K562 (cell line): ENCODE measurements around the gene LGR6. TPM values are rescaled to one million over a fixed set of nuclear protein-coding genes. Genes with fewer than 3 reads are reported as not detected.

Experiments used
- ATAC-seq: fragments of 200-7000 bp; cut with Tn5 transposase; 3 replicates; pipeline ENCODE4 v1.9.1; 2020; ENCODE audit warnings: moderate library complexity
- BruUV-seq: library from RNA; stranded (reverse); fragments of 400-500 nt; replicated peaks from 2 replicates; lab custom pipeline; 2021; lab: Mats Ljungman, UMichigan
- CTCF ChIA-PET: fragments of 300-600 bp; formaldehyde crosslinking; extraction: SDS; loops from one replicate; lab custom pipeline; 2021; ENCODE audit warnings: low intra/inter-chr PET ratio; lab: Yijun Ruan, JAX
- POLR2A ChIA-PET: fragments of 300-600, 350-650 bp; sonication (Branson Sonifier 250); formaldehyde crosslinking; extraction: SDS; loops from one replicate; lab custom pipeline; 2021; ENCODE audit warnings: antibody characterized with exemption, inconsistent platforms; lab: Yijun Ruan, JAX
- DNase-seq, 4 experiments: peaks; one replicate each; pipeline versions ENCODE4 v3.0.0 to v3.0.0-alpha.2; 2011 to 2018; ENCODE audit warnings: low spot score in 3 of 4, mixed read lengths in 3 of 4; ENCODE audit errors: extremely low read depth in 1 of 4
- FAIRE-seq: peaks from 2 replicates; lab custom pipeline; 2011; peaks lifted over from hg19 to GRCh38; lab: Jason Lieb, UNC
- H2AFZ ChIP-seq: 2 replicates; pipeline ENCODE4 v1.6.0; 2011; ENCODE audit warnings: low read depth, low read length, control low read depth, inconsistent platforms
- H3K27ac ChIP-seq: fragments of 200-600 bp; 3 replicates; pipeline ENCODE4 v1.8.0; 2011; ENCODE audit warnings: low read depth, mild to moderate bottlenecking, control low read depth, inconsistent platforms, low read length, moderate library complexity, mixed read lengths; ENCODE audit errors: extremely low read depth
- H3K27me3 ChIP-seq, 2 experiments: fragments of 300-600 bp in 1 of 2; 2 replicates in 1 of 2; 3 replicates in 1 of 2; pipeline versions ENCODE4 v1.6.0 to v1.8.0; 2011; ENCODE audit warnings: inconsistent platforms in 2 of 2, low read length in 2 of 2, mild to moderate bottlenecking in 1 of 2, mixed read lengths in 1 of 2, moderate library complexity in 1 of 2; ENCODE audit not compliant: control insufficient read depth in 2 of 2, insufficient read depth in 2 of 2
- H3K36me3 ChIP-seq: fragments of 300-600 bp; 3 replicates; pipeline ENCODE4 v1.8.0; 2011; ENCODE audit warnings: mild to moderate bottlenecking, low read length, inconsistent platforms; ENCODE audit not compliant: control insufficient read depth, insufficient read depth
- H3K4me1 ChIP-seq, 2 experiments: fragments of 200-600 bp in 1 of 2; replicated peaks in 1 of 2; 2 replicates in 1 of 2; 3 replicates in 1 of 2; pipeline versions ENCODE4 v1.5.1 to v1.8.0; 2011; ENCODE audit warnings: inconsistent platforms in 2 of 2, low read length in 2 of 2, mild to moderate bottlenecking in 1 of 2, mixed read lengths in 1 of 2, moderate library complexity in 1 of 2; ENCODE audit not compliant: control insufficient read depth in 2 of 2, insufficient read depth in 2 of 2
- H3K4me2 ChIP-seq: 2 replicates; pipeline ENCODE4 v1.6.1; 2011; ENCODE audit warnings: low read length, control low read depth, inconsistent platforms, mixed read lengths; ENCODE audit not compliant: insufficient read depth
- H3K4me3 ChIP-seq: fragments of 200-600 bp; sonication (generic), shearing (Covaris generic); 2 replicates; pipeline ENCODE4 v1.5.1; 2016; ENCODE audit warnings: control low read depth, inconsistent platforms
- H3K79me2 ChIP-seq: fragments of 200-600 bp; 3 replicates; pipeline ENCODE4 v1.8.0; 2011; ENCODE audit warnings: low read length, inconsistent platforms; ENCODE audit not compliant: control insufficient read depth, insufficient read depth
- H3K9ac ChIP-seq, 2 experiments: 2 replicates each; pipeline versions ENCODE4 v1.6.0 to v1.6.1; 2011; ENCODE audit warnings: low read depth in 2 of 2, low read length in 2 of 2, control low read depth in 1 of 2, inconsistent platforms in 1 of 2, mild to moderate bottlenecking in 1 of 2, mixed read lengths in 1 of 2; ENCODE audit not compliant: insufficient read depth in 1 of 2
- H3K9me1 ChIP-seq: one replicate; pipeline ENCODE4 v1.6.0; 2011; ENCODE audit warnings: inconsistent platforms, mild to moderate bottlenecking, low read length, moderate library complexity; ENCODE audit not compliant: control insufficient read depth, insufficient read depth
- H3K9me3 ChIP-seq: replicated peaks from 2 replicates; pipeline ENCODE4 v1.5.1; 2011; ENCODE audit warnings: low read depth, low read length, inconsistent platforms; ENCODE audit not compliant: control insufficient read depth, insufficient read depth
- H4K20me1 ChIP-seq: replicated peaks from 2 replicates; pipeline ENCODE4 v1.6.1; 2011; ENCODE audit warnings: low read length, inconsistent platforms, mixed read lengths; ENCODE audit not compliant: control insufficient read depth, insufficient read depth
- ADNP ChIP-seq: fragments of 200-800 bp; sonication (Bioruptor generic); IDR thresholded peaks from 2 replicates; pipeline ENCODE4 v1.6.1; 2016; ENCODE audit warnings: missing genetic modification characterization, missing compliant biosample characterization
- ARID1B ChIP-seq: fragments of 450-650 bp; IDR thresholded peaks from 2 replicates; pipeline ENCODE4 v1.6.1; 2016; ENCODE audit warnings: antibody characterized with exemption, mild to moderate bottlenecking, inconsistent platforms
- CBFA2T3 ChIP-seq: fragments of 450-650 bp; IDR thresholded peaks from 2 replicates; pipeline ENCODE4 v1.6.1; 2017
- CBX3 ChIP-seq, 2 experiments: IDR thresholded peaks; 1 replicate in 1 of 2; 2 replicates in 1 of 2; pipeline ENCODE4 v1.6.1; 2012; ENCODE audit warnings: inconsistent platforms in 2 of 2, low read length in 2 of 2, borderline replicate concordance in 1 of 2, control low read depth in 1 of 2
- CGGBP1 ChIP-seq: fragments of 250-450 bp; sonication (Bioruptor Pico); IDR thresholded peaks from 2 replicates; pipeline ENCODE4 v1.9.0; 2021; ENCODE audit warnings: mild to moderate bottlenecking
- MXI1 ChIP-seq: IDR thresholded peaks from 2 replicates; pipeline ENCODE4 v1.6.1; 2011; ENCODE audit warnings: low read depth, mild to moderate bottlenecking, improper control_type of control experiment, low read length
- NFATC3 ChIP-seq: fragments of 450-650 bp; IDR thresholded peaks from 2 replicates; pipeline ENCODE4 v1.6.1; 2017; ENCODE audit warnings: mild to moderate bottlenecking
- NFE2L1 ChIP-seq: fragments of 450-650 bp; IDR thresholded peaks from 2 replicates; pipeline ENCODE4 v1.6.1; 2016; ENCODE audit warnings: missing genetic modification characterization, low read depth, mild to moderate bottlenecking, missing compliant biosample characterization, moderate library complexity, borderline replicate concordance
- SMAD4 ChIP-seq: fragments of 250-450 bp; sonication (Bioruptor Pico); conservative IDR thresholded peaks from 2 replicates; pipeline ENCODE4 v1.8.0; 2021; ENCODE audit warnings: inconsistent platforms, mild to moderate bottlenecking, moderate library complexity
- SRSF3 ChIP-seq: fragments of 200-400 bp; formaldehyde crosslinking; IDR thresholded peaks from 2 replicates; pipeline ENCODE4 v1.6.1; 2016; ENCODE audit warnings: mild to moderate bottlenecking, low read length, moderate library complexity; ENCODE audit not compliant: insufficient read depth
- TRIM24 ChIP-seq, 2 experiments: fragments of 450-650 bp; IDR thresholded peaks; 2 replicates each; pipeline ENCODE4 v1.6.1; 2016
- ZNF143 ChIP-seq: sonication (generic); formaldehyde crosslinking; IDR thresholded peaks from 2 replicates; pipeline ENCODE4 v1.9.0; 2022; ENCODE audit warnings: mild to moderate bottlenecking, missing genetic modification reagents
- ZNF253 ChIP-seq: fragments of 250-450 bp; sonication (Bioruptor Pico); conservative IDR thresholded peaks from 2 replicates; pipeline ENCODE4 v1.6.1; 2021; ENCODE audit warnings: mild to moderate bottlenecking
- ZNF717 ChIP-seq: fragments of 250-450 bp; sonication (Bioruptor Pico); IDR thresholded peaks from 2 replicates; pipeline ENCODE4 v1.5.0; 2021
- ZNF764 ChIP-seq: fragments of 250-450 bp; sonication (Bioruptor Pico); IDR thresholded peaks from 2 replicates; pipeline ENCODE4 v1.4.0; 2020; ENCODE audit warnings: low read depth, mild to moderate bottlenecking, moderate library complexity
- WGBS: fragments of 100-300 bp; shearing (Covaris generic); methylation state at CpG from one replicate; pipeline ENCODE4 v1.1.6; 2016; ENCODE audit warnings: low coverage, mixed read lengths; ENCODE audit not compliant: insufficient coverage; ENCODE audit errors: missing lambda C conversion rate; 5-methylcytosine and 5-hydroxymethylcytosine counted together
- in situ Hi-C: fragments of 300-500 bp; cut with MboI; formaldehyde crosslinking; loops from 4 replicates; pipeline ENCODE4 v1.15.0; 2018; ENCODE audit warnings: inconsistent platforms, mixed read lengths
- intact Hi-C: fragments of 100-400 bp; cut with micrococcal nuclease; formaldehyde crosslinking; loops from 2 replicates; pipeline ENCODE4 v1.14.2; 2022
- polyA plus RNA-seq, 8 experiments: library from polyadenylated mRNA; depleted of rRNA in 4 of 8; stranded (reverse) in 5 of 8; unstranded in 3 of 8; fragments of >200 nt; fragmentation: Nextera tagmentation in 2 of 8; fragmentation: Illumina TruSeq in 1 of 8; extraction: Ambion mirVana in 2 of 8; extraction: Trizol in 1 of 8; gene quantifications; 2 replicates each; pipeline versions ENCODE4 v1.2.1 to v1.2.3, GENCODE V29; 2011 to 2014; ENCODE audit warnings: inconsistent platforms in 1 of 8, missing spikeins in 1 of 8
- total RNA-seq, 7 experiments: library from RNA; depleted of rRNA in 6 of 7; stranded (reverse); fragments of >200 nt in 6 of 7; fragmentation: Illumina TruSeq in 2 of 7; extraction: Trizol in 2 of 7; gene quantifications; 2 replicates each; pipeline versions ENCODE4 v1.2.1 to v1.2.3, GENCODE V29; 2011 to 2021; ENCODE audit warnings: low replicate concordance in 1 of 7

Gene LGR6
- total and polyA plus RNA-seq, 9 of the 15 experiments (the other 6 are each of a cell fraction or from before 2014, with no cell fraction given): 0.01 to 0.54 (median 0.17) TPM; not detected in 1

- Histone ChIP-seq H3K79me2 (no peaks in the 10 kb centered on the region), H3K27me3 (peaks cover 58 to 79% of the 10 kb centered on the region in 2 experiments), H3K4me2 (no peak overlapping the region), H3K4me1 (no peaks in the 10 kb centered on the region), H3K9me1 (no peaks in the 10 kb centered on the region), H3K36me3 (no peaks in the 10 kb centered on the region), H3K9ac (no peak overlapping the region), H3K9me3 (no peaks in the 10 kb centered on the region), H2AFZ (no peak overlapping the region), H3K27ac (no peak overlapping the region), H3K4me3 (no peak overlapping the region), H4K20me1 (0 out of 2 replicates have a peak, but pooled peaks cover 4% of the 10 kb centered on the region)
- 3% methylated on average over 13 of the region's 13 CpGs for WGBS
- POLR2A ChIA-PET: interaction anchor here (1.2 kb wide), 1 partner anchor 68 kb away, joined by 4 read pairs; no protein-coding TSS in a partner anchor
- in situ Hi-C loops: no loop called here
- DNase-seq: no peak
- intact Hi-C loops: no loop called here
- no peak for FAIRE-seq
- no TSS peak for BruUV-seq
- no peak for ATAC-seq
- TF ChIP-seq ZNF253 (CRISPR knock-in tag) (no peak), CBX3 (IDR thresholded peaks at IDR 0.05; ENCODE audit: borderline replicate concordance in 1 of 2, low read length in 2 of 2) (no peak), ADNP (tag) (no peak), SRSF3 (no peak), ZNF764 (CRISPR knock-in tag) (no peak)
- CTCF ChIA-PET: no interaction called here
These were observed 74.4 kb downstream of the LGR6 start for GRCh38 chr1:202268032-202268431.

- POLR2A ChIA-PET: interaction anchor here (1.2 kb wide), 1 partner anchor 69 kb away, joined by 4 read pairs; no protein-coding TSS in a partner anchor
- H3K9ac ChIP-seq: no peak overlapping the region
- no TSS peak for BruUV-seq
- H2AFZ ChIP-seq: no peak overlapping the region
- no peaks in the 10 kb centered on the region for H3K36me3 ChIP-seq
- H3K4me2 ChIP-seq: no peak overlapping the region
- DNase-seq (no peak), FAIRE-seq (no peak), ATAC-seq (no peak)
- no peaks in the 10 kb centered on the region for H3K4me1 ChIP-seq
- in situ Hi-C loops (no loop called here), intact Hi-C loops (no loop called here)
- 1% methylated on average over 5 of the region's 5 CpGs for WGBS
- 0 out of 2 replicates have a peak, but pooled peaks cover 4% of the 10 kb centered on the region for H4K20me1 ChIP-seq
- H3K27me3 ChIP-seq: peaks cover 60 to 79% of the 10 kb centered on the region in 2 experiments
- H3K9me1 ChIP-seq: no peaks in the 10 kb centered on the region
- no peak overlapping the region for H3K27ac ChIP-seq
- H3K4me3 ChIP-seq: no peak overlapping the region
- H3K79me2 ChIP-seq: no peaks in the 10 kb centered on the region
- TF ChIP-seq NFATC3: no peak
- no peak for TF ChIP-seq MXI1
- no peak for TF ChIP-seq ARID1B
- no peak for TF ChIP-seq TRIM24 (IDR thresholded peaks at IDR 0.05)
- no peak for TF ChIP-seq NFE2L1 (tag)
- no peak for TF ChIP-seq SMAD4 (CRISPR knock-in tag)
- TF ChIP-seq ZNF717 (CRISPR knock-in tag): no peak
- TF ChIP-seq CBFA2T3: no peak
- no peak for TF ChIP-seq CGGBP1 (CRISPR knock-in tag)
- no peak for TF ChIP-seq ZNF143 (CRISPR knock-in tag)
- CTCF ChIA-PET: no interaction called here
- no peaks in the 10 kb centered on the region for H3K9me3 ChIP-seq
These were observed 75.2 kb downstream of the LGR6 start for GRCh38 chr1:202268817-202269216.
